ENCODE data around the gene DOK3. TPM values are rescaled to one million over a fixed set of nuclear protein-coding genes. Genes with fewer than 3 reads are reported as not detected.

The DOK3 gene
- total and polyA plus RNA-seq, 2 of the 13 experiments (the other 11 are each of a cell fraction or from before 2014, with no cell fraction given), result 1.4 to 1.5 TPM

- TF ChIP-seq HOMEZ (CRISPR knock-in tag; IDR thresholded peaks at IDR 0.05; ENCODE audit: low read depth) (no peak), DDIT3 (CRISPR knock-in tag; IDR thresholded peaks at IDR 0.05) (no peak), RELA (CRISPR knock-in tag; IDR thresholded peaks at IDR 0.05) (no peak), NR2F6 (IDR thresholded peaks at IDR 0.05) (peak; percentile 10; the same call in 1 of the 2 replicates), NR2F6 (CRISPR knock-in tag; IDR thresholded peaks at IDR 0.05) (no peak), GPN1 (CRISPR knock-in tag; IDR thresholded peaks at IDR 0.05; ENCODE audit: borderline replicate concordance) (no peak), ZFYVE20 (CRISPR knock-in tag; IDR thresholded peaks at IDR 0.05; ENCODE audit: borderline replicate concordance, low read depth) (no peak), SETDB1 (CRISPR knock-in tag; IDR thresholded peaks at IDR 0.05; ENCODE audit: borderline replicate concordance) (no peak), ZNF619 (CRISPR knock-in tag; IDR thresholded peaks at IDR 0.05) (no peak), ZNF44 (CRISPR knock-in tag; IDR thresholded peaks at IDR 0.05) (no peak), SNAI1 (CRISPR knock-in tag; IDR thresholded peaks at IDR 0.05; ENCODE audit: borderline replicate concordance) (no peak), ZNF207 (IDR thresholded peaks at IDR 0.05; ENCODE audit: borderline replicate concordance) (no peak), MBNL3 (CRISPR knock-in tag; conservative IDR thresholded peaks at IDR 0.05) (no peak), MIXL1 (CRISPR knock-in tag; IDR thresholded peaks at IDR 0.05) (no peak), CEBPG (CRISPR knock-in tag; IDR thresholded peaks at IDR 0.05) (peak; percentile 75), HOXA5 (CRISPR knock-in tag; IDR thresholded peaks at IDR 0.05) (no peak), HOXD1 (CRISPR knock-in tag; IDR thresholded peaks at IDR 0.05) (no peak), ZNF317 (CRISPR knock-in tag; IDR thresholded peaks at IDR 0.05) (0 out of 2 replicates have a peak, but pooled peaks have one; percentile 20), CEBPZ (IDR thresholded peaks at IDR 0.05; ENCODE audit: low read length) (no peak), ESRRA (CRISPR knock-in tag; IDR thresholded peaks at IDR 0.05; ENCODE audit: low read depth) (no peak), ZNF672 (CRISPR knock-in tag; IDR thresholded peaks at IDR 0.05) (no peak), ATF5 (CRISPR knock-in tag; IDR thresholded peaks at IDR 0.05; ENCODE audit: low read depth) (no peak), ZNF788 (CRISPR knock-in tag; IDR thresholded peaks at IDR 0.05; ENCODE audit: borderline replicate concordance) (no peak), ASH2L (IDR thresholded peaks at IDR 0.05; ENCODE audit: insufficient read length, low read depth, low read length) (no peak)
- TF ChIP-seq, protein P1, sequence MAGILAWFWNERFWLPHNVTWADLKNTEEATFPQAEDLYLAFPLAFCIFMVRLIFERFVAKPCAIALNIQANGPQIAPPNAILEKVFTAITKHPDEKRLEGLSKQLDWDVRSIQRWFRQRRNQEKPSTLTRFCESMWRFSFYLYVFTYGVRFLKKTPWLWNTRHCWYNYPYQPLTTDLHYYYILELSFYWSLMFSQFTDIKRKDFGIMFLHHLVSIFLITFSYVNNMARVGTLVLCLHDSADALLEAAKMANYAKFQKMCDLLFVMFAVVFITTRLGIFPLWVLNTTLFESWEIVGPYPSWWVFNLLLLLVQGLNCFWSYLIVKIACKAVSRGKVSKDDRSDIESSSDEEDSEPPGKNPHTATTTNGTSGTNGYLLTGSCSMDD (CRISPR knock-in tag; IDR thresholded peaks at IDR 0.05), result no peak
Measured at GRCh38 chr5:177545487-177546257, 36.0 kb upstream of the DOK3 start (continued).
